Dermis microvascular lymphatic vessel endothelial cell (primary cell): ENCODE results near the gene DSG2. TPM values are rescaled to one million over a fixed set of nuclear protein-coding genes. Genes with fewer than 3 reads are reported as not detected.
A peak's percentile ranks its signal among the peaks of the same experiment; 100 is the strongest.
"Not testable (repeated sequence)": the region's sequence is repeated elsewhere in the genome, so short reads cannot be mapped to it uniquely, and the experiment has no call there.

ENCODE experiments used
- DNase-seq, 2 donors: peaks; one replicate each; pipeline versions ENCODE4 v3.0.0 to v3.0.0-alpha.2; 2010; ENCODE audit warnings: low read depth in 2 of 2
- total RNA-seq: library from RNA; depleted of rRNA; stranded (reverse); fragments of >200 nt; gene quantifications from 2 replicates; pipeline ENCODE4 v1.2.1, GENCODE V29; 2014

Gene DSG2
- total RNA-seq, result 3.3 and 22.3 TPM in 2 replicates

DNA sequence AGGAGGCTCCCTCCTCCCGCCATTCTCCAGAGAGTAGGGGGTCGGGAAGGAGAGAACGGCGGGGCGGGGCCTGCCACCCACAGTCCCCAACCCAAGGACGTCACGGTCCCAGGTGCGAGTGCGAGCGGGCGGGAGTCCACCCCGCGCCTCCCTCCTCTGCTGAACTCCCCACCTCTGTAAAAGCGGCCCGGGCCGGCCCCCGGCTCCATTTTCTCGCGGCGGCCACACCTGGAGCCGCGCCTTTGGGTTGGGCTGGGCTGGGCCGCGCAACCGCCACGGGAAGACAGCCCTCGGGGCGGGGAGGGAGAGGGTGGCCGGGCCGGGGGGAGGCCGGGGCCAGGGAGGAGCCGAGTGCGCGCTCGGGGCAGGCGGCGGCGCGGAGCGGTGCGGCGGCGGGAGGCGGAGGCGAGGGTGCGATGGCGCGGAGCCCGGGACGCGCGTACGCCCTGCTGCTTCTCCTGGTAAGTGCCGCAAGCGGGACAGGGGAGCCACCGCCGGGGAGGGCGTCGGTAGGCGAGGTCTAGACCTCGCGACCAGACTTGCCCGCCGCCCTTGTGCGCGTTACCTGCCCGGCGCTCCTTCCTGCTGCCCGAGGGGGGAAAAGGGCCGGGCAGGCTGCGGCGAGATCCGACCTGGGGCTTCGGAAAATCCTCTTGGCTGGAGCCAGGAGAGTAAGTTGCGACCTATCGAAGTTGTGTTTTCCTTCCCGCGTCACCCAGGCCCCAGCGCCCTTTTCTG is at the start of gene DSG2:
Gene DSG2, plus strand, starts transcription at position 342 of the 738 bp plus-strand sequence. Its CDS starts 75 bp downstream, at position 417.
- DNase-seq, result peak in 1 of 2 donors; percentile 13

DNA sequence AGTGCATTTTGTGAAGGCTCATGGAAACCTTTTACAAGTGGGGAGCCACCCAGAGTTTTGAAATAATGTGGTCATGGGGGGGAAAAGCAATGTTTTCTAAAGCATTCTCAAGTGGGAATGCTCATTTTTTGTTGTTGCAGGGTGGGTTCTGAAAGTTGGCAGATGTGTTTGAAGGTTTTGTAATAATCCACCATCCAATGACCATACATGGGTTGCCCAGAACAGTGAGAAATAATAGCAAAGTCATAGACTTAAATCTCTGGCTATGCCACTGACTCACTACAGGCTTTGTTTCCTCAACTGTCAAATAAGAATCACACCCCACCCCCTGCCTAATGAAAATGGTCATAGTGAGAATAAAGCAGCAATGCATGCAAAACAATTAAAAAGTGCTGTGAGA is 47.6 kb upstream of the DSG2 start:
- no peak for DNase-seq

GRCh38 chr18:31451625-31452024 is 46.4 kb upstream of the DSG2 start:
- no peak for DNase-seq

DNA sequence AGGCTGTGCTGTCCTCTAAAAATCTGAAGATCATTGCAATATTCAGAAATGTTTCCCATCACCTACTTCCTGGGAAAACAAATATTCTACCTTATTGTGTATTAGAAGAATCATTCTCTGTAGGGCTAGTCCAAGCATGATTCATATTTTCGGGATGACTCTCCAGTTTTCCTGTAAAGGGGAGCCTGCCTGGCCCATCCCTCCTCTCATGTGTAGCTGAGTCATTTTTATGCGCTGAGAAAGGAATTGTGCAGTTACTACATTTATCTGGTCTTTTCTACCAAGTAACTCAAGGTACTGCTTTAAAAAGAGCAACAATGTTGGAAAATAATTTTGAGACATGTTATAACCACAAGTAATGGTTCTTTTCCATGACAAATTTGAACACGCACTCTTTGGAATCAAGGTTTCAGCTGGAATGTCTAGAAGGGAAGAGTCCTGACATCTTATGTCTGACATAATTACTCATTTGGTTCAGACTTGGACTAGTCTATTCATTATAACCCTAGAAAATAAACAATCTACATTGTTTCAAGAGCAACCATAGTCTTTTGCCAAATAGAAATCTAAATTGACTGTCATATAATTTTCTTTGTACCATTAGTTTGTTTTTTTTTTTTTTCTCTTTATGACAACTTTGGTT is 43.8 kb upstream of the DSG2 start:
- DNase-seq, result peak in 1 of 2 donors; percentile 20

- no peak for DNase-seq
Measured at GRCh38 chr18:31469629-31470028, 28.3 kb upstream of the DSG2 start.

GRCh38 chr18:31478688-31479087 is 19.3 kb upstream of the DSG2 start:
- no peak for DNase-seq

DNA sequence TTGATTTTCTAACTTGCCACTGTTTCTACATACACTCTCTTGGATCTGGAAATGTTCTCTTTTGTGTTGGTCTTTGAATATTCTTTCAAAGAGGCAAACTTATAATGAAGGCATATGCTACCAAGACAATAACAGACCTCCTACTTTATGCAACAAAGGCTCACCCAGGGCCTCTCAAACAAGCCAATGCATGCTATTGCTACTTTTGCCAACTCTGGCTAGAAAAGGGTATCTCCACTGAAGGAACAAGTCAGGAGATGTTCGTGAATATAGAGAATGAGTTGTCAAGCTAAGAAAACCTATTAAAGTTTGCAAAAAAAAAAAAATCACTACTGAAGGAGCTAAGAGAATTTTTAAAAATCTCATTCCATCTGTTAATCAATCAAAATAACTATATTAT is 15.9 kb upstream of the DSG2 start:
- no peak for DNase-seq

- no peak for DNase-seq
Measured at GRCh38 chr18:31483396-31483795, 14.6 kb upstream of the DSG2 start.

DNA sequence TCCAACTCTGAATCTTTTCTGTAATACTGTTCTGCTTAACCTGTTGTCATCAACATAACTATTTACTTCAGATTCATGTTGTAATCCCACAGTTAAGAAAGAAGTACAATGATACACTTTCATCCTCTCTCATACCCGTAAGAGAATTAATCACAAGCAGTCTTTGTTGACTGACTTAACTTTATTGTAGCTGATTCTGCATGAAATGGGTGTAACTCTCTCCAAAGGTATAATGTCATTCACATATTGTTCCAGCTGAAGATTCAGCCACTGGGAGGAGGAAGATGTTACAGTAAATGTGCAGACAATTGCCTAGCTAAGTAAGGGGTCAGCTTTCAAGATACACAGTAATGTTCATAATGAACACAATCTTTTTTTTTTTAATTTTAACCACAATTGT is 13.5 kb upstream of the DSG2 start:
- no peak for DNase-seq

DNA sequence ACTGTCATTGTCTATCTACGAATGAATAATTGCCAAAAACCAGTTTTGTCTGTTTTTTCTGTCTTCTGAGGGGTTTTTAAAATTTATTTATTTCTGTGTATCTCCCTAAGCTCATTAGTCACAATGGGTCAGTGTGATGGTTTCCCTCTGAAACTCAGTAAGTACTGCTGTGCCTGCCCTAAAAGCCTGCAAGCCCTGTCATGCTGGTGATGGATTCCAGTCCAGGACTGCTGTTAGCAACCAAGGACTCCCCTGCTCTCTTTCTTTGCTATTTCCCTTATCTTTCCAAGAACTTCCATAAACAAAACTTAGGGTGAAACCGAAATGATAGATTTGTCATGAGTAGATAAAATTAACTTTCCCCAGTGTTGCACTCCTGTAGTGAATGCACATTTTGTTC is 11.8 kb upstream of the DSG2 start:
- no peak for DNase-seq

DNA sequence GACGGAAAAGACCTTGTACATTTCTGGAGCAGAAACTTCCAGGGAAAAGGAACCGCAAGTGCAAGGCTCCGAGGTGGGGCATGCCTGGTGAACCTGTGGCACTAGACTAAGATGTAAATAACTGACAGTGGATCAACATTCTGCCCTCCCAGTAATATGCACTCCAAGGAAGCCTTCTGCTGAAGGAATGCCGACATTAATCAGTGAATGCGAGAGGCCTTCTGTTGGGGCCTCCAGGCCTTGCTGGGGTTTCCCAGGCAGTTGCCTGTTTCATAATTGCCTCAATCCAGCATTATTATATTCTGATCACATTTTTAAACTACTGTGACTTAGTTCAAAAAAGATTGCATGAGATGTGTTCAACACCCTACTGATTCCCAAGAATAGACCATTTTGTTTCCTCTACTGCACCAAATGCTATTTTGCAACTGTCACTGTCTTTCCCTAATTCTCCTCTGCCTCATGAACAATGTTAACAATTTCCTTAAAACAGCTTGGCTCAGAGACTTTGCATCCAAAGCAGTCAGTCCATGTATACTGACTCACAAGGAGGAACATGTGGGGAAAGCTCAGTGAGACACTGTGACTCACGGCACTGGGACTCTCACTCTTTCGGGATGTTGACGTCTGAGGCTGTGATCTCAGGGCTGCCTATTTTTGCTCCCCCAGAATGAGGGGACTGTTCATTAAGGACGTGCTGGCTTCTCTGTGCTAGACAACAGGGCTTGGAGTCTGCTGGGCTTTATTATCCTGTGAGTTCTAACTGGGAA is 10.5 kb upstream of the DSG2 start:
- DNase-seq, result no peak

DNA sequence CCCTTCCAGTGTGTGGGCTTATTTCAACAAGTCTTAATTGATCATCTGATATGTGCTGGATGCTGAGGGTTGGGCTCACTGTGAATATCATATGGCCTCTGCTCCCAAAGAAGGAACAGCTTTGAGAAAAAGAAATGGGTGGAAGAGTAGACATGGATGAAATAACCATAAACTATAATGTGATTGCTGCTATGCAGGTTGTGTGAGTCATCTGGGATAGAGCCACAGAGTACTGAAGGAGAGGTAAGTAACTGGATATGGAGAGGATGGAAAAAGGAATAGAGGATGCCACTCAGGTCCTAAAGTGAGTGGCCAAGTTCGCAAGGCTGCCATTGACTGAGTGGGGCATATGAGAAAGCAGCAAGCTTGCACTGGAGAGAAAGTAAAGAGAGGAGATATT is 8.7 kb upstream of the DSG2 start:
- DNase-seq, result no peak

DNA sequence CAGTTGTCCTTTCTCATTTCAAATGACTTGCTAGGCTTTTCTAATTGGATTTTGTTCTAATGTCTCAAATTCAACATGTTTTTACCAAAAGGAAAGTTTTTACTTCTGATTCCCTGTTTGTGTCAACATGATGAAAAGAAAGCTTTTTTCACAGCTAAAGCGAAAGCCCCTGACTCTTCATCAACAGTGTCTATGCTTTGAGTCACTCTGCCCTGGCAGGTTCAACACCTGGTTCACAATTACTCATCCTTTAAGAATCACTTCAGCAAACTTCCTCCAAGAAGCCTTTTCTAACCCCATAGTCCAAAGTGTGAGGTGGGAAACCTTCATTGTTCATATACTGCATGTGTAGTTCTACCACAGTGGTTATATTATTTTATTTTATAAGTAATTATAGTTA is 7.6 kb upstream of the DSG2 start:
- no peak for DNase-seq

DNA sequence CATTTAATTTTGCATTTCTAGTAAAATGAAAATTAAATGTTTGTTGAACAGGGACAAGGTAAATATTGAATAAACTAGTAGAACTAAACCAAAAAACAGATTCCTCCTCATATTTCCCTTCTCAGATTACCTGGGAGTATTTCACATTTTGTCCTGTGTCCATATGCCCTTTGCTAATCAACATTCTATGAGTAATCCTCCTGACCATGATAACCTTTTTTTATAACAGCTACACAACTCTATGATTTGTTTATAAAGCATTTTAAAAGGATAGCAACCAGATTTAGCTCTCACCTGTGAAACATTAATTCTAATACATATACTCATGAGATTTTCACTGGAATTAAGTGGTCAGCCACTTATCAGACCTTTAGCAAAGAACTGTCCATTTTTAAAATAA is 7.1 kb upstream of the DSG2 start:
- no peak for DNase-seq

- DNase-seq, result no peak
Measured at GRCh38 chr18:31491586-31491985, 6.4 kb upstream of the DSG2 start.

GRCh38 chr18:31492671-31493070 is 5.3 kb upstream of the DSG2 start:
- DNase-seq, result no peak

DNA sequence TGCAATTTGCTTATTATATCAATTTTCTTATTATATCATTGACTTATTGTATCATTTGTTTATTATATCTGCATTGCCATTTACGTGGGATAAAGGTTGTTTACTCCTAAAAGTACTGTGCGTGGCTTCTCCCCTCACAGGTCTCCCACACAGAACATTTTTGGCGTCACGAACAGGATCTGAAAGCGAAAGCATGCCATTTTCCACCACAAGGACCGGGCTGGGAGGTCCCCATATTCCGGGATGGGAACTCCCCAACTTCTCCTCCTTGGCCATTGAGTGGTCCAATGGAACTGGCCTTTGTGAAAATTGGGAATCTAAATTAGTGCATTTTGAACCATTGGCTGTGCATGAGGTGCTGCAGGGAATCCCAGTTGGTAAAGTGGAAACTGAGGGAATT is 4.8 kb upstream of the DSG2 start:
- no peak for DNase-seq

GRCh38 chr18:31493941-31494340 is 4.0 kb upstream of the DSG2 start:
- DNase-seq, result no peak

- DNase-seq, result not testable (repeated sequence)
Measured at GRCh38 chr18:31494705-31495244, 3.2 kb upstream of the DSG2 start.

GRCh38 chr18:31497404-31497835 is 557 bp upstream of the DSG2 start:
- DNase-seq, result no peak

GRCh38 chr18:31498574-31499524 is 872 bp downstream of the DSG2 start:
- no peak for DNase-seq
